WTC11 (cell line): ENCODE data around the gene MXD3.

Experiments
- ATF1 ChIP-seq: sonication (generic); formaldehyde crosslinking; IDR thresholded peaks from 2 replicates; pipeline ENCODE4 v1.8.1; 2023; ENCODE audit warnings: mild to moderate bottlenecking, moderate library complexity, missing genetic modification reagents
- ELF4 ChIP-seq: sonication (generic); formaldehyde crosslinking; IDR thresholded peaks from 2 replicates; pipeline ENCODE4 v1.8.1; 2022; ENCODE audit warnings: low read depth, mild to moderate bottlenecking, moderate library complexity, missing genetic modification reagents
- ESRRA ChIP-seq: sonication (generic); formaldehyde crosslinking; IDR thresholded peaks from 2 replicates; pipeline ENCODE4 v1.8.1; 2022; ENCODE audit warnings: mild to moderate bottlenecking, missing genetic modification reagents, borderline replicate concordance
- FOXJ3 ChIP-seq: sonication (generic); formaldehyde crosslinking; IDR thresholded peaks from 2 replicates; pipeline ENCODE4 v1.9.0; 2021; ENCODE audit warnings: missing genetic modification reagents, mild to moderate bottlenecking, borderline replicate concordance
- IRF2 ChIP-seq: sonication (generic); formaldehyde crosslinking; IDR thresholded peaks from 2 replicates; pipeline ENCODE4 v1.8.0; 2022; ENCODE audit warnings: low read depth, missing genetic modification reagents, borderline replicate concordance
- MXD4 ChIP-seq: fragments of 250-450 bp; sonication (Bioruptor Pico); IDR thresholded peaks from 2 replicates; pipeline ENCODE4 v1.8.0; 2021; ENCODE audit warnings: mild to moderate bottlenecking, moderate library complexity, borderline replicate concordance
- NFYB ChIP-seq: sonication (generic); formaldehyde crosslinking; conservative IDR thresholded peaks from 2 replicates; pipeline ENCODE4 v1.8.0; 2022; ENCODE audit warnings: low read depth, missing genetic modification reagents
- STAT6 ChIP-seq: sonication (generic); formaldehyde crosslinking; conservative IDR thresholded peaks from 2 replicates; pipeline ENCODE4 v1.8.1; 2023; ENCODE audit warnings: mild to moderate bottlenecking, low read depth, missing genetic modification reagents, moderate library complexity
- USF2 ChIP-seq: sonication (generic); formaldehyde crosslinking; IDR thresholded peaks from 2 replicates; pipeline ENCODE4 v1.8.1; 2023; ENCODE audit warnings: mild to moderate bottlenecking, missing genetic modification reagents, moderate library complexity

GRCh38 chr5:177354711-177355110 lies 43.0 kb upstream of the MXD3 start:
- TF ChIP-seq USF2 (CRISPR knock-in tag) (no peak), FOXJ3 (no peak), MXD4 (CRISPR knock-in tag) (no peak), NFYB (CRISPR knock-in tag) (no peak), STAT6 (CRISPR knock-in tag) (no peak), IRF2 (CRISPR knock-in tag) (no peak), ATF1 (CRISPR knock-in tag) (no peak), ELF4 (no peak), ESRRA (CRISPR knock-in tag) (no peak)
